ENCODE results near the gene CLIC2. TPM values are rescaled to one million over a fixed set of nuclear protein-coding genes. Genes with fewer than 3 reads are reported as not detected.
"Not testable (repeated sequence)": the region's sequence is repeated elsewhere in the genome, so short reads cannot be mapped to it uniquely, and the experiment has no call there.

CLIC2 gene
- total RNA-seq, 1 donor from 2014 or later, result 34.3 TPM

DNA sequence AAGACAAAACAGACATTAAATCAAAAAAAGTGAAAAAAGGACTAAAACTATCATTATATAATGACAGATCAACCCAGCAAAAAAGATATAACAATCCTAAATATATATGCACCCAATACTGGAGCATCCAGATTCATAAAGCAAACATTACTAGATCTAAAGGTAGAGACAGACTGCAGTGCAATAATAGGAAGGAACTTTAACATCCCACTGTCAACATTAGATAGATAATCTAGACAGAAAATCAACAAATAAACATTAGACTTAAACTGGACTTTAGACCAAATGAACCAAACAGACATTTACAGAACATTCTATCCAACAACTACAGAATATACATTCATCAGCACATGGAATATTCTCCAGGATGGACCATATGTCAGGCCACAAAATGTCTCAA lies 40.6 kb downstream of the CLIC2 start:
- Histone ChIP-seq H3K9me3 (peaks cover 0 to 2% of the 10 kb centered on the region in 2 donors), H3K27ac (no peak overlapping the region), H3K4me1 (no peaks in the 10 kb centered on the region), H3K36me3 (no peaks in the 10 kb centered on the region), H3K4me3 (no peak overlapping the region), H3K27me3 (no peaks in the 10 kb centered on the region)
- DNase-seq (ENCODE audit: low spot score in 2 of 2), result no peak
- no peak for TF ChIP-seq CTCF (IDR thresholded peaks at IDR 0.05)
- intact Hi-C loops (cut with DNase I), result no loop called here

- TF ChIP-seq CTCF (IDR thresholded peaks at IDR 0.05), result no peak
- no peak for DNase-seq (ENCODE audit: low spot score in 2 of 2)
- Histone ChIP-seq H3K27me3 (no peaks in the 10 kb centered on the region), H3K36me3 (no peaks in the 10 kb centered on the region), H3K4me1 (no peaks in the 10 kb centered on the region), H3K27ac (no peak overlapping the region), H3K4me3 (no peak overlapping the region), H3K9me3 (no peaks in the 10 kb centered on the region)
- intact Hi-C loops (cut with DNase I), result no loop called here
Measured at GRCh38 chrX:155279873-155280272, 54.5 kb downstream of the CLIC2 start.

GRCh38 chrX:155270969-155271368 lies 63.4 kb downstream of the CLIC2 start:
- intact Hi-C loops (cut with DNase I), result no loop called here
- Histone ChIP-seq H3K27ac (no peak overlapping the region), H3K27me3 (no peaks in the 10 kb centered on the region), H3K4me1 (no peaks in the 10 kb centered on the region), H3K9me3 (no peaks in the 10 kb centered on the region), H3K36me3 (no peaks in the 10 kb centered on the region), H3K4me3 (no peak overlapping the region)
- DNase-seq (ENCODE audit: low spot score in 2 of 2), result no peak
- TF ChIP-seq CTCF (IDR thresholded peaks at IDR 0.05), result no peak

- H3K36me3 ChIP-seq; H3K4me3 ChIP-seq; H3K27ac ChIP-seq; H3K4me1 ChIP-seq; intact Hi-C loops (cut with DNase I); H3K9me3 ChIP-seq; DNase-seq (ENCODE audit: low spot score in 2 of 2); H3K27me3 ChIP-seq: not testable (repeated sequence)
Measured at GRCh38 chrX:155267995-155268394, 66.4 kb downstream of the CLIC2 start.

DNA sequence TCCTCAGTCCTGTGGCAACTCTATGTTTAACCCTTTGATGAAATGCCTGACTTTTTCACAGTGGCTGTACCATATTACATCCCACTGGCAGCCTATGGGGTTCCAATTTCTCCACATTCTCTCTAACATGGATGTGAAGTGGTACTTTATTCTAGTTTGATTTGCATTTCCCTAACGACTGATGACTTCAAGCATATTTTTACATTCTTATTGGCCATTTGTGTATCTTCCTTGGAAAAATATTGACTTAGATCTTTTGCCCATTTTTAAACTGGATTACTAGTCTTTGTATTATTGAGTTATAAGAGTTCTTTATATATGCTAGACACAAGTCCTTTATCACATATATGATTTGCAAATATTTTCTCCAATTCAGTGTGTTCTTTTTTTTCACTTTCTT lies 68.0 kb downstream of the CLIC2 start:
- TF ChIP-seq CTCF (IDR thresholded peaks at IDR 0.05), result no peak
- no peaks in the 10 kb centered on the region for H3K27me3 ChIP-seq
- no peak overlapping the region for H3K4me3 ChIP-seq
- H3K4me1 ChIP-seq, result no peaks in the 10 kb centered on the region
- intact Hi-C loops (cut with DNase I), result no loop called here
- DNase-seq (ENCODE audit: low spot score in 2 of 2), result no peak
- no peaks in the 10 kb centered on the region for H3K36me3 ChIP-seq
- no peak overlapping the region for H3K27ac ChIP-seq
- H3K9me3 ChIP-seq, result no peaks in the 10 kb centered on the region

GRCh38 chrX:155263854-155264628 lies 70.4 kb downstream of the CLIC2 start, which contains the start of gene RAB39B:
Gene RAB39B, minus strand, starts transcription at chrX:155264491. Its CDS starts 203 bp downstream, at chrX:155264288.
- DNase-seq (ENCODE audit: low spot score in 2 of 2), result peak in 1 of 2 donors; percentile 77
- no peaks in the 10 kb centered on the region for H3K9me3 ChIP-seq
- intact Hi-C loops (cut with DNase I), result no loop called here
- TF ChIP-seq CTCF (IDR thresholded peaks at IDR 0.05), result no peak
- no peaks in the 10 kb centered on the region for H3K27me3 ChIP-seq
- H3K36me3 ChIP-seq, result no peaks in the 10 kb centered on the region
- peak within 1 kb of the TSS; percentile 14 to 65 for H3K4me3 ChIP-seq
- H3K4me1 ChIP-seq, result no peaks in the 10 kb centered on the region
- H3K27ac ChIP-seq, result no peak within 1 kb of the TSS
